Stimulated activated CD4-positive, alpha-beta T cell treated with anti-CD3 and anti-CD28 coated beads, Interleukin-4, amount 100 ng/mL, for 24 hours (primary cell): ENCODE data around the gene ZGPAT.
A peak's percentile ranks its signal among the peaks of the same experiment; 100 is the strongest.

Experiments
- DNase-seq: peaks from one replicate; pipeline ENCODE4 v3.0.0-alpha.2; 2020

The ZGPAT gene

DNA sequence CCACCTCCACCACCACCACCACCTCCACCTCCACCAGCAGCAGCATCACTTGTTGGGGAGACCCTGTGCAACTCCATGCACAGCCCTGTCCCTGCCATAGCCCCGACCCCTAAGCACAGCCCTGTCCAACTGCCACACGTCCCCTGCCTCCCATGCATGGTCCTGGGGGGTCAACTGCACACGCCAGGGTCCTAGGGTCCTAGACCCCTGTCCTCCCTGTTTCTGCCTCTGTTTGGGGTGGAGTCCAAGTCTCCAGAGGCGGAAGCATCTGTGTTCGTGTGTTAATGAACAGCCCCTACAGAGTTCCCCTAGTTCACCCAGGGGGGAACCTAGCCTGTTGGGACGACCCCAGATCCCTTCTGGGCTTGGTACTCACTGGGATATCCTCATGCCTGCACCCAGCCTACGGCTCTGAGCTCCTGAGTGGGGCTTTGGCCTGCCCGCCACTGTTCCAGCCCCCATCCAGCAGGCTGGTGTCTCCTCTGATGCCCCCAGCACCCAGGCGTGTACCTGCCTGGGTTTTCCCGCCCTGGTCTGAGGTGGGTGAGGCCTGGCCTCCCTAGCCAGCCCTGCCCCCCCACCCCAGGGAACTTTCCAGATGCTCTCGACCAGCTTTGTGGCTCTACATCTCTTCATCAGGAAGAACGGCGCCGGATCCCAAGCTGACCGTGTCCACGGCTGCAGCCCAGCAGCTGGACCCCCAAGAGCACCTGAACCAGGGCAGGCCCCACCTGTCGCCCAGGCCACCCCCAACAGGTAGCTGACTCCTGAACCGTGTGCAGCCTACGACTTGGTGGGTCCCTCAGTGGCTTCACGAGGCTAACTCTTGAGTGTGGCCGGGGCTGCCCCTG lies 13.9 kb upstream of the ZGPAT start:
- DNase-seq: no peak

DNA sequence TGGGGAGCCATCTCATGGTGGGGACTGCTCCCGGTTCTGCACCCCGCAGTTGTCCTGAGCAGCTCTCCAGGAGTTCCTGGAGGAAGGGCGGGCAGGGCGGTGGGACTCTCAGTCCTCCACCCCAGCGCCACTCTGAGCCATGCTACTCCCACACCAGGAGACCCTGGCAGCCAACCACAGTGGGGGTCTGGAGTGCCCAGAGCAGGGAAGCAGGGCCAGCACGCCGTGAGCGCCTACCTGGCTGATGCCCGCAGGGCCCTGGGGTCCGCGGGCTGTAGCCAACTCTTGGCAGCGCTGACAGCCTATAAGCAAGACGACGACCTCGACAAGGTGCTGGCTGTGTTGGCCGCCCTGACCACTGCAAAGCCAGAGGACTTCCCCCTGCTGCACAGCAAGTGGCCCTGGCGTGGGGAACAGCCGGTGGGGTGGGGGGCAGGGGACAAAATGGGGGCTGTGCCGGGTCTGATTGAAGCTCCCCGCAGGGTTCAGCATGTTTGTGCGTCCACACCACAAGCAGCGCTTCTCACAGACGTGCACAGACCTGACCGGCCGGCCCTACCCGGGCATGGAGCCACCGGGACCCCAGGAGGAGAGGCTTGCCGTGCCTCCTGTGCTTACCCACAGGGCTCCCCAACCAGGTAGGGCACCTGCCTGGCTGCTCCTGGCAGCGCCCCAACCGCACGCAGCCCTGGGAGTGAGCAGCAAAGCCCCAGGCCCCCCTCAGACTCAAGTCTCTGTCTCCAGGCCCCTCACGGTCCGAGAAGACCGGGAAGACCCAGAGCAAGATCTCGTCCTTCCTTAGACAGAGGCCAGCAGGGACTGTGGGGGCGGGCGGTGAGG lies 13.0 kb upstream of the ZGPAT start:
- DNase-seq: no peak

DNA sequence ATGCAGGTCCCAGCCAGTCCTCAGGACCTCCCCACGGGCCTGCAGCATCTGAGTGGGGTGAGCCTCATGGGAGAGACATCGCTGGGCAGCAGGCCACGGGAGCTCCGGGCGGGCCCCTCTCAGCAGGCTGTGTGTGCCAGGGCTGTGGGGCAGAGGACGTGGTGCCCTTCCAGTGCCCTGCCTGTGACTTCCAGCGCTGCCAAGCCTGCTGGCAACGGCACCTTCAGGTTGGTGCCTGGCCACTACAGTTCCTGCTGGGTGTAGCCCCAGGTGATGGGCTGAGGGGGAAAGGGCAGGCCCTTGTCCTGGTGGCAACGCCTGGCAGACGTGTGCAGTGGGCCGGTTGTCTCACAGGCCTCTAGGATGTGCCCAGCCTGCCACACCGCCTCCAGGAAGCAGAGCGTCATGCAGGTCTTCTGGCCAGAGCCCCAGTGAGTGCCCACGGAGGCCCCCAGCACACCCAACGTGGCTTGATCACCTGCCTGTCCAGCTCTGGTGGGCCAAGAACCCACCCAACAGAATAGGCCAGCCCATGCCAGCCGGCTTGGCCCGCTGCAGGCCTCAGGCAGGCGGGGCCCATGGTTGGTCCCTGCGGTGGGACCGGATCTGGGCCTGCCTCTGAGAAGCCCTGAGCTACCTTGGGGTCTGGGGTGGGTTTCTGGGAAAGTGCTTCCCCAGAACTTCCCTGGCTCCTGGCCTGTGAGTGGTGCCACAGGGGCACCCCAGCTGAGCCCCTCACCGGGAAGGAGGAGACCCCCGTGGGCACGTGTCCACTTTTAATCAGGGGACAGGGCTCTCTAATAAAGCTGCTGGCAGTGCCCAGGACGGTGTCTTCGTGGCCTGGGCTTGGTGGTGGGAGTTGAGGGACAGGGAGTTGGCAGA lies 12.2 kb upstream of the ZGPAT start:
- DNase-seq: no peak

DNA sequence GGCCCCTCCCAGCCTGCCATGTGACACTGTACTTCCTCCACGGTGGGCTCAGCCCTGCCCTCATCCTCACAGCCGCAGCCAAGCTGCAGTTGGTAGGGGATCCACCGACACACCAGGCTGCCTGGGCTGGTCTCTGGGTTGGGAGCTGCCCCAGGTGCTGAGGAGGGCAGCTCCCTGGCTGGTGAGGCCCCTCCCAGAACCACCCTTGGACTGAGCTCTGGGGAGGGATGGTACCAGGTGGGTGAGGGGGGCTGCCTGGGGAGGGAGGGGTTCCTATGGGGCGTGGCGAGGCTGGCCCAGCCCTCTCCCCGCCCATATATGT lies 11.6 kb upstream of the ZGPAT start:
- no peak for DNase-seq

DNA sequence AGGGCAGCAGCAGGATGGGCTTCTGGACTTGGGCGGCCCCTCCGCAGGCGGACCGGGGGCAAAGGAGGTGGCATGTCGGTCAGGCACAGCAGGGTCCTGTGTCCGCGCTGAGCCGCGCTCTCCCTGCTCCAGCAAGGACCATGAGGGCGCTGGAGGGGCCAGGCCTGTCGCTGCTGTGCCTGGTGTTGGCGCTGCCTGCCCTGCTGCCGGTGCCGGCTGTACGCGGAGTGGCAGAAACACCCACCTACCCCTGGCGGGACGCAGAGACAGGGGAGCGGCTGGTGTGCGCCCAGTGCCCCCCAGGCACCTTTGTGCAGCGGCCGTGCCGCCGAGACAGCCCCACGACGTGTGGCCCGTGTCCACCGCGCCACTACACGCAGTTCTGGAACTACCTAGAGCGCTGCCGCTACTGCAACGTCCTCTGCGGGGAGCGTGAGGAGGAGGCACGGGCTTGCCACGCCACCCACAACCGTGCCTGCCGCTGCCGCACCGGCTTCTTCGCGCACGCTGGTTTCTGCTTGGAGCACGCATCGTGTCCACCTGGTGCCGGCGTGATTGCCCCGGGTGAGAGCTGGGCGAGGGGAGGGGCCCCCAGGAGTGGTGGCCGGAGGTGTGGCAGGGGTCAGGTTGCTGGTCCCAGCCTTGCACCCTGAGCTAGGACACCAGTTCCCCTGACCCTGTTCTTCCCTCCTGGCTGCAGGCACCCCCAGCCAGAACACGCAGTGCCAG lies 11.0 kb upstream of the ZGPAT start, which contains the start of gene TNFRSF6B:
TNFRSF6B (plus strand) TSS at position 25 of the 729 bp plus-strand sequence; CDS start at position 141, 116 bp downstream.
- DNase-seq: no peak

DNA sequence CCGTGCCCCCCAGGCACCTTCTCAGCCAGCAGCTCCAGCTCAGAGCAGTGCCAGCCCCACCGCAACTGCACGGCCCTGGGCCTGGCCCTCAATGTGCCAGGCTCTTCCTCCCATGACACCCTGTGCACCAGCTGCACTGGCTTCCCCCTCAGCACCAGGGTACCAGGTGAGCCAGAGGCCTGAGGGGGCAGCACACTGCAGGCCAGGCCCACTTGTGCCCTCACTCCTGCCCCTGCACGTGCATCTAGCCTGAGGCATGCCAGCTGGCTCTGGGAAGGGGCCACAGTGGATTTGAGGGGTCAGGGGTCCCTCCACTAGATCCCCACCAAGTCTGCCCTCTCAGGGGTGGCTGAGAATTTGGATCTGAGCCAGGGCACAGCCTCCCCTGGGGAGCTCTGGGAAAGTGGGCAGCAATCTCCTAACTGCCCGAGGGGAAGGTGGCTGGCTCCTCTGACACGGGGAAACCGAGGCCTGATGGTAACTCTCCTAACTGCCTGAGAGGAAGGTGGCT lies 10.4 kb upstream of the ZGPAT start:
- no peak for DNase-seq

DNA sequence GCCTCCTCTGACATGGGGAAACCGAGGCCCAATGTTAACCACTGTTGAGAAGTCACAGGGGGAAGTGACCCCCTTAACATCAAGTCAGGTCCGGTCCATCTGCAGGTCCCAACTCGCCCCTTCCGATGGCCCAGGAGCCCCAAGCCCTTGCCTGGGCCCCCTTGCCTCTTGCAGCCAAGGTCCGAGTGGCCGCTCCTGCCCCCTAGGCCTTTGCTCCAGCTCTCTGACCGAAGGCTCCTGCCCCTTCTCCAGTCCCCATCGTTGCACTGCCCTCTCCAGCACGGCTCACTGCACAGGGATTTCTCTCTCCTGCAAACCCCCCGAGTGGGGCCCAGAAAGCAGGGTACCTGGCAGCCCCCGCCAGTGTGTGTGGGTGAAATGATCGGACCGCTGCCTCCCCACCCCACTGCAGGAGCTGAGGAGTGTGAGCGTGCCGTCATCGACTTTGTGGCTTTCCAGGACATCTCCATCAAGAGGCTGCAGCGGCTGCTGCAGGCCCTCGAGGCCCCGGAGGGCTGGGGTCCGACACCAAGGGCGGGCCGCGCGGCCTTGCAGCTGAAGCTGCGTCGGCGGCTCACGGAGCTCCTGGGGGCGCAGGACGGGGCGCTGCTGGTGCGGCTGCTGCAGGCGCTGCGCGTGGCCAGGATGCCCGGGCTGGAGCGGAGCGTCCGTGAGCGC lies 9.8 kb upstream of the ZGPAT start:
- no peak for DNase-seq

DNA sequence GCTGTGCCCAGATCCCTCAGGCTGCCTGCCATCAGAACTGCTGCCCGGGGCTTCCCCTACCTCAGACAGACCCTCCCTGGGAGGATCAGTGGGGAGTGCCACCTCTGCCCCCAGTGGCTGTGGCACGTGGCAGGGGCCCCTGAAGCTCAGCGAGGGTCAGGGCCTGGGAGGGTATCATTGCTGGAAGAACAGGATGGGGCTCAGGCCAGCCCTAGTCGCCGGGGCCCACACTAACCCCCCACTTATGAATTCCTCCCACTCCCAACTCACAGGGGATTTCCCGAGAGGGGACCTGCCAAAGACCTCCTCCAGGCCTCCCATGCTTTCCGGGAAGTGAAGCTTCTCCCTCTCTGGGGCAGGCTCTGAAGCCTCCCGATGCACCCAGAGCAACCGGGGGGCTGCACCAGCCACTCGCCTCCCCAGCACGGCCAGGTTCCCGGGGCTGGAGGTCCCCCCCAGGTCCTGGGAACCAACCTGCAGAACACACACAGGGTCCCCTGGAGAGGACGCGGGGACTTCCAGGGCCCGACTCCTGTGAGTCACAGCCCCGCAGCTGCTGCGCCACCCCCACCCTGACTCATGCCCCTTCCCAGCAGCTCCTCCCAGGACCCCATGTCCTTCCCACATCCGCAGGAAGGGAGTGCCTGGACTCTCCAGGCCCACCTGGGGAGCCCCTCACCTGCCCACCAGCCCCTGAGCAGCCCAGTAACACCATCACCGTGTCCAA lies 8.9 kb upstream of the ZGPAT start:
- peak; percentile 69 for DNase-seq

DNA sequence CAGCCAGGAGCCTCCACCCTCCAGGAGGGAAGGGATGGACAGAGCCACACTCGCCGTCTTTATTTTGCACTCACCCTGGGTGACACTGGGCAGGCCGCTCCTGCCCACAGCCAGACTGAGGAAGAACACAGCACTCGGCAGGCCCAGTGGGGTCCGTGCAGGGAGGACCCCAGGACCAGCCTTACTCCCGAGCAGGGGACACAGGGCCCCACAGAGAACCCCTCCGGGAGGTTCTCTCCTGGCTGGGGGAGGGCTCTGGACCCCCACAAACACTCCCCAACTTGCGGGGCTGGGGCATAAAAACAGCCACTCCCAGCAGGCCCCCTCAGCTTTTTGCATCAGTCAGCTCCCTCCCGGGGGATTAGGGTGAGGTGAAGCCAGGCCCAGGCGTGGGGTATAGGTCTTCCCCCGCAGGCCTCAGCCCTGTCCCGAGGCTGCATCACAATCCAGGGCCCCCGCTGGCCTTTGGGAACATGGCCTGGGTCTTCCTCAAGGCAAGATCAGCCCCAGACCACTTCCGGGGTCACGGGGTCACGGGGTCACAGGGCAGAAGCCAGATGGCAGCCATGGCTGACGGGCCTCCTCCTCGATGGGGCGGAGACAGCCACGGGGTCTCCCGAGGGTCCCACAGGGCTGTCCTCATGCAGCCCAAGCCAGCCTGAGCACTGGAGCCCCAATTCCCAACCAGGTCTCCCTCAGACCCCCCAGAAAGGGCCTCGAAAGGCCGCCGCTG lies 8.2 kb upstream of the ZGPAT start:
- DNase-seq: no peak

DNA sequence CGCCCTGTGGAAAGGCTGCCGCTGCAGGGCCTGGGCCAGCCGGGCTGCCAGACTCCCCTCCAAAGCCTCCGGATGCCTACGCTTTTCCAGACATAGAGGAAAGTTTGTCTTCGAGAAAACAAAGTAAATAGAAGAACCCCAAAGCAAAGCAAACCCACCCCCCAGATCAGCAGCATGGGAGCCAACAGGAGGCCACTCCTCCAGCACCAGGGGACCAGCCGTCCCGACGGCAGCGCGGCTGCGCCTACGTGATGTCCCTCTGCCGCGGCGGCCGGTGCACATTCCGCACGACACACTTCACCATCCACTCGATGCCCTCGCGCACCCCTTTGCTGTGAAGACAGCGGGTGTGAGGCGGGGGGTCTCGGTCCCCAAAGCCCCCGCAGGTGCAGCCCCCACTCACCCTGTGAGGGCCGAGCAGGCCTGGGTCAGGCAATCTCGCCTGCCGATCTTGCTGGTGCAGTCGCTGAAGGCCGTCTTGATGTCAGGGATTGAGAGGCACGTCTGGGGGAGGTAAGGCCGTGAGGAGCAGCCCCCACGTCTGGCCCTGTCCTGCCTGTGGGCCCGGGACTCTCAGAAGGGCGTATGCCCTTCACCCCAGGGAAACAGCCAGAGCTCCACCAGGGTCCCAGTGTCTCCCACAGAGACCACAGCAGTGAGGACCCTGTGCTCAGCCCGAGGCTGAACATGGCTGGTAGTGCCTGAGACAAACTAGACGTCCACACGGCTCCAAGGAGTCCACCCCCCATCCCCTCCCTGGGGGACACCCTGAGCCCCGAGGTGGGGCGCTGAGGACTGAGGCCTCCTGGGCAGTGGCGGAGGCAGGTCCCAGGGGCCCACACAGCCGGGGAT lies 7.4 kb upstream of the ZGPAT start:
- no peak for DNase-seq

DNA sequence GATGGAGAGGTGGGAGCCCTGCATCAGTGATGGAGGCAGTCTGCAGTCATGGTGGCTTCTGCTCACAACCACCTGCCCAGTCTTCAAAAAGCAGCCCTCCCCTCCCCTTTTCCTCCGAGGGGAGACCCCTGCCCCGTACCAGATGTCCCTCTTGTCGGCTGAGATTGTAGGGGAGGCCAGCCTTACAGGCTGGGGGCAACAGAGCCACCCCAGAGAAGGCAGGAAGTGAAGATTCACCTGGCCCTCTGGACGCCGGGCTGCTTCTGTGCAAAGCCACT lies 6.8 kb upstream of the ZGPAT start:
- DNase-seq: no peak

DNA sequence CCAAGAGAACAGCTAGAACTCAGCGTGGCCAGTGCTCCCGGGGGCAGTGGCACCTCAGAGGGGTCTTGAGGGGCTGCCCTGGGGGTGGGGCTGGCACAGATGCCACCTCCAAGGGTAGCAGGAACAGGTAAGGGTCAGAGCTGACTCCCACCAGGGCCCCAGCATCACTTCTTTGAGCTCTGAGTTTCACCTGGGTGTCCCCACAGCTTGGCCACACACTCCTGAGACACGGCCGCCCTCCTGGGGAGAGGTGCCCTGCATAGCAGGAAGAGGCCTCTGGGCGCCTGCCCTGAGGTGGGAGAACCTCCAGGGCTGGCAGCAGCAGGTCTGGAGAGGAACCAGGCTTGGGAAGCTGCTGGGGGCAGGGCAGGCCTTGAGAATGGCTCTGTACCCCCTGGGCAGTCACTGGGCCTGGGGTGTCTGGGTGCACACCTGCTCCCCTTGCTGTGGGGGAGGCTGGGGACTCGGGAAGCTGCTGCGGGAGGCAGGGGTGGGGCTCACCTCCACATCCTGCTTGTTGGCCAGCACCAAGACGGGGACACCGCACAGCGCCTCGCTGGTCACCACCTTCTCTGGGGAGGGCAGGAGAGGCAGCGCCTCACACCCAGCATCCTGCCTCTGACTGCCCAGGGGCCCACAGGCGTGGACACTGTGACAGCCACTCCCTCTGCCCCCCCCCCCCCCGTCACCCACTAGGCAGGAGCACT lies 6.4 kb upstream of the ZGPAT start:
- DNase-seq: no peak

DNA sequence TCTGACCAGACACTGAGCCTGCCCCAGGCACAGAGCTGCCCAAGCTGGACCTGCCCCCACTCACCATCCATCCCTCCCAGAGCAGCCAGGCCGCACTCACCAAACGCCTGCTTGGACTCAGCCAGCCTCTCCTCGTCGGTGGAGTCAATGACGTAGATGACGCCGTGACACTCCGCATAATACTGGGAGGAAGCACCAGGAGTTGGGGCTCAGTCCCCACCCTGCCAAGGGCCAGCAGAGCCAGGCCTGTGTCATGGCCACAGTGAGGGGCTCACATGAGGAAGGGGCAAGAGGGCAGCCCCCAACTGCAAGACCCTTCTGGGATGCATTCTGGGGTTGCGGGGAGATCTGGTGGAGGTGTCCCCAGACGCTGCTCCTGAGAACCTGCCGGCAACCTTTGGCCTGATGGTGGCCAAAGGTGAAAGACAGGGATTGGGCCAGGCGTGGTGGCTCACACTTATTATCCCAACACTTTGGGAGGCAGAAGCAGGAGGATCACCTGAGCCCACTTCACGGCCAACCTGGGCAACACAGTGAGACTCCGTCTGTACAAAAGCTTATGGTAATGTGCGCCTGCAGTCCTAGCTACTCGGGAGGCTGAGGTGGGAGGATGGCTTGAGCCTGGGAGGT lies 5.7 kb upstream of the ZGPAT start:
- no peak for DNase-seq

DNA sequence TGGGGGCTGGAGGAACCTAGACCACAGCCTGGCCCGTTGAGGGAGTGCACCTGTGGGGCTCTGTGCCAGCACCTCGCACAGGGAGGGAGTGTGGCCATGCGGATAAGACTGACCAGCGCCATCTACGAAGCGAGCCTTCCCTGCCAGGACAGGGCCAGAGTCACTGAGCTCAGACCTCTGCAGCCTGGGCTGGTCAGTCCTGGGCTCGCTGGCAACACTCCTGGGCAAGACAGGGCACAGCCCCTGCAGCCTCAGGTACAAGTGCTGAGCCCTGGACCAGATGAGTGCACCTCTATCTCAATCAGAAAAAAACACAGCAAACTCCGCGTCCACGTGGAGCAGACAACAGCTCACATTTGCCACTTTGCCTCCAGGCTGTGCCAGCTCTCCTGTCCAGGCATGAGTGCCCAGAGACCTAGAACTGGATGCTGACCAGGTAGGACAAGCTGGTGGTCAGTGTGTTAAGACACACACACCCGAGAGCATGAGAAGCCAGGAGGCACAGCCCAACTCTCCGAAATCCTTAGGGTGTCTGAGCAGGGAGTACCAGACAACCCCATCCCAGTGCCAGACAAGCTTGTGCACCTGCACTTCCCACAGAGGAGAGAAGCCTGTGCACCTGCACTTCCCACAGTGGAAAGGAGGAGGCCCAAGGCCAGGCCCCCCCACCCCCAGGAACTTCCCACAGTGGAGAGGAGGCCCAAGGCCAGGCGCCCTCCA lies 4.9 kb upstream of the ZGPAT start:
- DNase-seq: no peak

DNA sequence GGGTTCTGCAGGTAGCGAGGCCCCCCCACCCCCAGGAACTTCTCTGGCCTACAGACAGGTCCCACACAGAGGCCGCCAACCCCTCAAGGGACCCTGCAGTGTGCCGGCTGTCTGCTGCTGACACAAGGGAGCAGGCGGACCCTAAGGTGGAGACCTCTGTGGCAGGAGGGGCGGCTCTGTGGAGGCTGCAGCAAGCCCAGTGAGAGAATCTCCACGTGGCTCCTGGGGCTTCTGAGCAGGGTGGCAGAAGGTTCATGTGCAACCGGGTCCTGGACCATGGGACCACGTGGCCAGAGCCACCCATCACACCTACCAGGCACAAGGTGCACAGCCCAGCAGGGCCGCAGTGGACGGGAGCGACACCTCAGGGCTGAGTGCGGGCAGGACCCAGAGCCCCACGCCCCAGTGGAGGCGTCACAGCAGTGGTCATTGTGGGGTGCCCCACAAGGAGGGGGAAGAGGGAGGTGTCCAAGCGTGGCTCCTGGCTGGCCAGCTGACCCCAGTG lies 4.3 kb upstream of the ZGPAT start:
- DNase-seq: no peak

DNA sequence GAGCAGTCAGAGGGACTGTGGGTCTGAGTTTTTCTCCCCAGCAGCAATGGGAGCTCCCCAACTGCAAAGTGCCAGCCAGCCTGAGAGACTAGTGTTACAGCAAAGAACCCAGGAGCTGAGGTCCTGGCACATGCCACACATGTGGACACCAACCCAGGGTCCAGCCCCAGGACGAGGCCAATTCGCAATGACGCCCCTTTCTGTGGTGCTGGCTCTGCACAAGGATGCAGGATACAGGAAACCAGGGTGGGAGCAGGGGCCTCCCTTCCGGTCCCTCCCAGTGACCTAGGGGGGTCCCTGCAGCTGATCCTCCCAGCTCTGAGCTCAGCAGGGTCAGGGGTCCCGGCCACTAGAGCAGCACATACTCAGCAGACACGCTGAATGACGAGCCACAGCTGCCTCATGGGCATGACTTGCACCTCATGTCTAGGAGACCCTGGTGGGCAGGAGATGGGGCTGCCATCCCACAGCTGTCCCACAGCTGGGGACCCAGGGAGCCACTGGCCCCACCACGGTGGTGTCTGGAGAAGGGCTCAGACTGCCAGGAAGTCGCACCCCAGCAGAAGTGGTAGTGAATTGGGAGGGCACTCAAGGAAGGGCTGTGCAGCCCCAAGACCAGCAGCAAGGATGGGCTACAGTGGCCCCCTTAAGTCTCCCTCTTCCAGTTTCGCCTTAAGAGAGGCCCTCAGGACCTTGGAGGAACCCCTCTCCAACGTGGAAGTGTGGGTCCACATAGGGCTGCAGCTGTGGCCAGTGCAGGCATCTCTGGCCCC lies 3.7 kb upstream of the ZGPAT start:
- no peak for DNase-seq

DNA sequence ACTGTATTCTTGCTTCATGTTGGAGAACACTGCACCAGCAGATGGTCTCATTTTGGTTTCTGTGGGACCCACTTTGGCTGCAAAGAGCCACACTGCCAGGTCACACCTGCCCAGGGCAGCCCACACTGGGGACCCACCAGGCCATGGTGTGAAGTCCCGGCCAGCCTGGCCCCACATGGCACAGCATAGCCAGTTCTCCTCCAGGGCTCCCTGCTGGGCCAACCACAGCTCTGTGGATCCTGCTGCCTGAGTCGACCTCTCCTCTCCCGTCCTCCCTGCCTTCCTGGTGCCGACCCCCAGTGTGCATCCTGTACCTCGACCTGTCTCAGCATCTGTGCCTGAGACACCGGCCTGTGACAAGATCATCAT lies 3.1 kb upstream of the ZGPAT start:
- DNase-seq: no peak
